ENCODE measurements around the gene TTYH3.

Gene TTYH3

GRCh38 chr7:2707481-2707880 lies 75.7 kb downstream of the TTYH3 start:
- Histone ChIP-seq H3K79me2 (no peaks in the 10 kb centered on the region), H3K27me3 (ENCODE audit: control insufficient read depth, insufficient read depth, low read length) (no peaks in the 10 kb centered on the region)
- TF ChIP-seq CTCF (IDR thresholded peaks at IDR 0.05) = no peak

GRCh38 chr7:2708041-2708440 lies 76.3 kb downstream of the TTYH3 start:
- Histone ChIP-seq H3K36me3 (ENCODE audit: control insufficient read depth, insufficient read depth, low read length) (no peaks in the 10 kb centered on the region), H3K4me1 (no peaks in the 10 kb centered on the region), H3K79me2 (no peaks in the 10 kb centered on the region), H3K27ac (no peak overlapping the region), H3K27me3 (ENCODE audit: control insufficient read depth, insufficient read depth, low read length) (no peaks in the 10 kb centered on the region), H3K4me2 (ENCODE audit: low read length) (no peak overlapping the region), H3K4me3 (ENCODE audit: low read depth, low read length) (no peak overlapping the region), H3K9me3 (ENCODE audit: control insufficient read depth, low read length) (no peaks in the 10 kb centered on the region), H3K9ac (no peak overlapping the region), H2AFZ (no peak overlapping the region)
- no peak for TF ChIP-seq CTCF (IDR thresholded peaks at IDR 0.05)

More at GRCh38 chr7:2707481-2707880, 75.7 kb downstream of the TTYH3 start:
- H3K4me2 ChIP-seq (ENCODE audit: low read length) = no peak overlapping the region
- H2AFZ ChIP-seq = no peak overlapping the region
- H3K9me3 ChIP-seq (ENCODE audit: control insufficient read depth, low read length) = no peaks in the 10 kb centered on the region
- H3K4me3 ChIP-seq (ENCODE audit: low read depth, low read length) = no peak overlapping the region
- no peaks in the 10 kb centered on the region for H3K4me1 ChIP-seq
- H3K27ac ChIP-seq = no peak overlapping the region
- no peak overlapping the region for H3K9ac ChIP-seq
- no peaks in the 10 kb centered on the region for H3K36me3 ChIP-seq (ENCODE audit: control insufficient read depth, insufficient read depth, low read length)

DNA sequence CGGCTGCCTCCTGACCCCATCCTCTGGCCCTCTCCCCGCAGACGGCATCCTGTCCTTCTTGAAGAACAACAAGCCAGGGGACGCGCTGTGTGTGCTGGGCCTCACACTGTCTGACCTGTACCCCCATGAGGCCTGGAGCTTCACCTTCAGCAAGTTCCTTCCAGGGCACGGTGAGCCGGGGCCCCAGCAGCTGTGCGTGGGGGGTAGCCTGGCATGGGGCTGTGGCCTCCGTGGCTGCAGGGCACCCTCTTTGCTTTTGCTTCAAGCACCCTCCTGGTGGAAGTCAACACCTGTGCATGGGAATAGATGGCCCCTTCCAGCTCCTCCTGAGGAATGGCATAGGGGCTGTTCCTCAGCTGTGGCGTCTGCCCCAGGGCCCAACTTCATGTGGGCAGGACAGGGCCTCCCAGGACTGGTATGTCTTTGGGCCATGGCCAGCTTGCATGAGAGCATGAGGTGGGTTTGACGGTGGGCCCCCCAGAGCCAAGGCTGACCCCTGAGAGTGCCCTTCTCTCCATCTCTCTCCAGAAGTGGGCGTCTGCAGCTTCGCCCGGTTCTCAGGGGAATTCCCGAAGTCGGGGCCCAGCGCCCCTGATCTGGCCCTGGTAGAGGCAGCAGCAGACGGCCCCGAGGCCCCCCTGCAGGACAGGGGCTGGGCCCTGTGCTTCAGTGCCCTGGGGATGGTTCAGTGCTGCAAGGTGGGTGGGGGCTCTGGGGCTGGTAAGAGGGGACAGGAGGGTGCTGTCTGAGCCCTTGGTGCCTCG lies 76.9 kb downstream of the TTYH3 start:
- no peak overlapping the region for H3K27ac ChIP-seq
- no peak overlapping the region for H3K4me2 ChIP-seq (ENCODE audit: low read length)
- no peak overlapping the region for H3K9ac ChIP-seq
- no peak overlapping the region for H3K4me3 ChIP-seq (ENCODE audit: low read depth, low read length)
- H3K27me3 ChIP-seq (ENCODE audit: control insufficient read depth, insufficient read depth, low read length) = no peaks in the 10 kb centered on the region
- H3K9me3 ChIP-seq (ENCODE audit: control insufficient read depth, low read length) = no peaks in the 10 kb centered on the region
- no peaks in the 10 kb centered on the region for H3K79me2 ChIP-seq
- H3K36me3 ChIP-seq (ENCODE audit: control insufficient read depth, insufficient read depth, low read length) = no peaks in the 10 kb centered on the region
- no peak for TF ChIP-seq CTCF (IDR thresholded peaks at IDR 0.05)
- H2AFZ ChIP-seq = no peak overlapping the region
- no peaks in the 10 kb centered on the region for H3K4me1 ChIP-seq

DNA sequence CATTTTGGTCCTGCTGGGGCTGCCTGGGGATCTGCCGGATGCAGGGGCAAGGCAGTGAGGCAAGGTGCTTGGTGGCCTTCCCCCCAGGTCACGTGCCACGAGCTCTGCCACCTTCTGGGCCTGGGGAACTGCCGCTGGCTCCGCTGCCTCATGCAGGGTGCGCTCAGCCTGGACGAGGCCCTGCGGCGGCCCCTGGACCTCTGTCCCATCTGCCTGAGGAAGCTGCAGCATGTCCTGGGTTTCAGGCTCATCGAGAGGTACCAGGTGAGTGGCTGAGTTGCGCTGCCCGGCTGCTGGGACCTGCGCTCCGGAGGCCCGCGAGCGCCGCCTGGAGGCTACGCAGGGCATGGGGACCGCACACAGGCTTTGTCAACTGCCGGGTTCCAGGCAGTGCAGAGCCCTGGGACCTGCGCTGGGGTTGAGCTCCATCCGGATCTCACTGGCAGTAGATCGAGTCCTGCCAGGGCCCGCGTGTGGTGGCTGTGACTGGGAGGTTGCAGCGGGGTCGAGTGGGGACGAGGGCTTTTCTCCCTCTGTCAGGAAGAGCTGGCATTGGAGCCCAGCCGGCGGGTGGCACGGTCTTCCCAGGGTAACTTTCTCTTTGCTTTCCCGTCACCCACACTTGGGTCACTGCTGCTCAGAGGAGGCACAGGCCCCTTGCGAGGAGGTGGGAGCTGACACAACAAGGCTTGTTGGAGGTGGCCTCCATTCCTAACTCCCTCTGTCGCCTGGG lies 77.9 kb downstream of the TTYH3 start:
- Histone ChIP-seq H3K4me2 (ENCODE audit: low read length) (no peak overlapping the region), H3K4me3 (ENCODE audit: low read depth, low read length) (no peak overlapping the region), H3K27me3 (ENCODE audit: control insufficient read depth, insufficient read depth, low read length) (no peaks in the 10 kb centered on the region), H3K9me3 (ENCODE audit: control insufficient read depth, low read length) (no peaks in the 10 kb centered on the region), H3K4me1 (no peaks in the 10 kb centered on the region), H3K79me2 (no peaks in the 10 kb centered on the region), H3K9ac (no peak overlapping the region), H3K27ac (no peak overlapping the region), H3K36me3 (ENCODE audit: control insufficient read depth, insufficient read depth, low read length) (no peaks in the 10 kb centered on the region), H2AFZ (no peak overlapping the region)
- peak; percentile 62 for TF ChIP-seq CTCF (IDR thresholded peaks at IDR 0.05)
